HEK293 (cell line): ENCODE data around the gene SPATA33.

Experiments
- KLF16 ChIP-seq: fragments of 450-650 bp; formaldehyde crosslinking; IDR thresholded peaks from 2 replicates; pipeline ENCODE4 v1.5.1; 2017; ENCODE audit warnings: missing biosample characterization, missing genetic modification characterization
- ZBTB7A ChIP-seq: fragments of 450-650 bp; formaldehyde crosslinking; IDR thresholded peaks from 2 replicates; pipeline ENCODE4 v1.5.1; 2016; ENCODE audit warnings: low read depth, missing biosample characterization, missing genetic modification characterization
- ZNF10 ChIP-seq: fragments of 450-650 bp; formaldehyde crosslinking; IDR thresholded peaks from 2 replicates; pipeline ENCODE4 v1.5.1; 2017; ENCODE audit warnings: missing biosample characterization, missing genetic modification characterization
- ZNF155 ChIP-seq: fragments of 450-650 bp; formaldehyde crosslinking; IDR thresholded peaks from 2 replicates; pipeline ENCODE4 v1.5.1; 2016; ENCODE audit warnings: missing biosample characterization, missing genetic modification characterization
- ZNF394 ChIP-seq: fragments of 450-650 bp; formaldehyde crosslinking; IDR thresholded peaks from 2 replicates; pipeline ENCODE4 v1.5.1; 2016; ENCODE audit warnings: missing biosample characterization, missing genetic modification characterization, mild to moderate bottlenecking, moderate library complexity, borderline replicate concordance
- ZNF776 ChIP-seq: fragments of 450-650 bp; formaldehyde crosslinking; IDR thresholded peaks from 2 replicates; pipeline ENCODE4 v1.5.0; 2017; ENCODE audit warnings: missing biosample characterization, missing genetic modification characterization, borderline replicate concordance
- ZSCAN16 ChIP-seq: fragments of 450-650 bp; formaldehyde crosslinking; IDR thresholded peaks from 2 replicates; pipeline ENCODE4 v1.5.1; 2016; ENCODE audit warnings: missing biosample characterization, missing genetic modification characterization
- ZXDB ChIP-seq: fragments of 450-650 bp; formaldehyde crosslinking; IDR thresholded peaks from 2 replicates; pipeline ENCODE4 v1.5.1; 2016; ENCODE audit warnings: missing biosample characterization, missing genetic modification characterization
- TF ChIP-seq, protein P1 (sequence below): fragments of 450-650 bp; formaldehyde crosslinking; conservative IDR thresholded peaks from 2 replicates; pipeline ENCODE4 v1.5.1; 2016; ENCODE audit warnings: low read depth, missing biosample characterization, missing genetic modification characterization
- TF ChIP-seq, protein P2 (sequence below): fragments of 450-650 bp; formaldehyde crosslinking; IDR thresholded peaks from 2 replicates; pipeline ENCODE4 v1.5.1; 2016; ENCODE audit warnings: missing biosample characterization, missing genetic modification characterization
- TF ChIP-seq, protein P3 (sequence below): fragments of 450-650 bp; formaldehyde crosslinking; IDR thresholded peaks from 2 replicates; pipeline ENCODE4 v1.5.1; 2016; ENCODE audit warnings: missing biosample characterization, missing genetic modification characterization
- TF ChIP-seq, protein P4 (sequence below): fragments of 450-650 bp; formaldehyde crosslinking; IDR thresholded peaks from 2 replicates; pipeline ENCODE4 v1.5.1; 2017; ENCODE audit warnings: missing biosample characterization, missing genetic modification characterization
- TF ChIP-seq, protein P5 (sequence below): fragments of 450-650 bp; formaldehyde crosslinking; IDR thresholded peaks from 2 replicates; pipeline ENCODE4 v1.5.1; 2016; ENCODE audit warnings: missing biosample characterization, missing genetic modification characterization

DNA sequence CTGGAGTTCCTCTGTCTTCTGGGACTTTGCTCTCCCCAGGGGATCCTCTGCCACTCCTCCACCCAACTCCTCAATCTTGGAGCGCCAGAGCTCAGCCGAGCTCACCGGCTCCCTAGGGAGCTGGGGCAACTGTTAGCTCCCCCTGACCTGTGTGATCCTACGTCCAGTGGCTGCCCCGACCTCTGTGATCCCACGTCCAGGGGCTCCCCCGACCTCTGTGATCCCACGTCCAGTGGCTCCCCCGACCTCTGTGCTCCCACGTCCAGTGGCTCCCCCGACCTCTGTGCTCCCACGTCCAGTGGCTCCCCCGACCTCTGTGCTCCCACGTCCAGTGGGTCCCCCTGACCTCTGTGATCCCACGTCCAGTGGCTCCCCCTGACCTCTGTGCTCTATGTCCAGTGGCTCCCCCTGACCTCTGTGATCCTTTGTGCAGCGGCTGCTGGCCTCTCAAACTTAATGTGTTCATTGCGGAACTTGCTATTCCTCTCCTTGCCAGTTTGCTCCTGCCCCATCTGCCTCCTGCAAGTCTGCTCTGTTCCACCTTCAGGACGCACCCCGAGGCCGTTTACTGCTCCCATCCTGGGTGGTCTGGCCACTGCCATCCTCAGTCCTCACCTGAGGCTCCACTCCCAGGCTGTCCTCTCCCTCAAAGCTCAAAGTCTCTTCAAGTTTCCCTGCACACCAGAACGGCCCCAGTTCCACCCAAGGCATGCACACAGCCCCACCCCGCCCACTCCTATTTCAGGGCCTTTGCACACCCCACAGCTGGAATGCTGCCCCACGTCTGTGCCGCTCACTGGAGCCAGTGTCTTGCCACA, 60.3 kb downstream of the SPATA33 start:
- TF ChIP-seq, protein P1, sequence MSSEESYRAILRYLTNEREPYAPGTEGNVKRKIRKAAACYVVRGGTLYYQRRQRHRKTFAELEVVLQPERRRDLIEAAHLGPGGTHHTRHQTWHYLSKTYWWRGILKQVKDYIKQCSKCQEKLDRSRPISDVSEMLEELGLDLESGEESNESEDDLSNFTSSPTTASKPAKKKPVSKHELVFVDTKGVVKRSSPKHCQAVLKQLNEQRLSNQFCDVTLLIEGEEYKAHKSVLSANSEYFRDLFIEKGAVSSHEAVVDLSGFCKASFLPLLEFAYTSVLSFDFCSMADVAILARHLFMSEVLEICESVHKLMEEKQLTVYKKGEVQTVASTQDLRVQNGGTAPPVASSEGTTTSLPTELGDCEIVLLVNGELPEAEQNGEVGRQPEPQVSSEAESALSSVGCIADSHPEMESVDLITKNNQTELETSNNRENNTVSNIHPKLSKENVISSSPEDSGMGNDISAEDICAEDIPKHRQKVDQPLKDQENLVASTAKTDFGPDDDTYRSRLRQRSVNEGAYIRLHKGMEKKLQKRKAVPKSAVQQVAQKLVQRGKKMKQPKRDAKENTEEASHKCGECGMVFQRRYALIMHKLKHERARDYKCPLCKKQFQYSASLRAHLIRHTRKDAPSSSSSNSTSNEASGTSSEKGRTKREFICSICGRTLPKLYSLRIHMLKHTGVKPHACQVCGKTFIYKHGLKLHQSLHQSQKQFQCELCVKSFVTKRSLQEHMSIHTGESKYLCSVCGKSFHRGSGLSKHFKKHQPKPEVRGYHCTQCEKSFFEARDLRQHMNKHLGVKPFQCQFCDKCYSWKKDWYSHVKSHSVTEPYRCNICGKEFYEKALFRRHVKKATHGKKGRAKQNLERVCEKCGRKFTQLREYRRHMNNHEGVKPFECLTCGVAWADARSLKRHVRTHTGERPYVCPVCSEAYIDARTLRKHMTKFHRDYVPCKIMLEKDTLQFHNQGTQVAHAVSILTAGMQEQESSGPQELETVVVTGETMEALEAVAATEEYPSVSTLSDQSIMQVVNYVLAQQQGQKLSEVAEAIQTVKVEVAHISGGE, result no peak
- TF ChIP-seq ZNF394 (tag by site-specific recombination) (no peak), KLF16 (tag by site-specific recombination) (no peak), ZNF155 (tag by site-specific recombination) (no peak), ZNF776 (tag by site-specific recombination) (no peak), ZSCAN16 (tag by site-specific recombination) (no peak), ZXDB (tag by site-specific recombination) (no peak), ZBTB7A (tag by site-specific recombination) (no peak), ZNF10 (tag by site-specific recombination) (no peak)
- TF ChIP-seq, protein P2, sequence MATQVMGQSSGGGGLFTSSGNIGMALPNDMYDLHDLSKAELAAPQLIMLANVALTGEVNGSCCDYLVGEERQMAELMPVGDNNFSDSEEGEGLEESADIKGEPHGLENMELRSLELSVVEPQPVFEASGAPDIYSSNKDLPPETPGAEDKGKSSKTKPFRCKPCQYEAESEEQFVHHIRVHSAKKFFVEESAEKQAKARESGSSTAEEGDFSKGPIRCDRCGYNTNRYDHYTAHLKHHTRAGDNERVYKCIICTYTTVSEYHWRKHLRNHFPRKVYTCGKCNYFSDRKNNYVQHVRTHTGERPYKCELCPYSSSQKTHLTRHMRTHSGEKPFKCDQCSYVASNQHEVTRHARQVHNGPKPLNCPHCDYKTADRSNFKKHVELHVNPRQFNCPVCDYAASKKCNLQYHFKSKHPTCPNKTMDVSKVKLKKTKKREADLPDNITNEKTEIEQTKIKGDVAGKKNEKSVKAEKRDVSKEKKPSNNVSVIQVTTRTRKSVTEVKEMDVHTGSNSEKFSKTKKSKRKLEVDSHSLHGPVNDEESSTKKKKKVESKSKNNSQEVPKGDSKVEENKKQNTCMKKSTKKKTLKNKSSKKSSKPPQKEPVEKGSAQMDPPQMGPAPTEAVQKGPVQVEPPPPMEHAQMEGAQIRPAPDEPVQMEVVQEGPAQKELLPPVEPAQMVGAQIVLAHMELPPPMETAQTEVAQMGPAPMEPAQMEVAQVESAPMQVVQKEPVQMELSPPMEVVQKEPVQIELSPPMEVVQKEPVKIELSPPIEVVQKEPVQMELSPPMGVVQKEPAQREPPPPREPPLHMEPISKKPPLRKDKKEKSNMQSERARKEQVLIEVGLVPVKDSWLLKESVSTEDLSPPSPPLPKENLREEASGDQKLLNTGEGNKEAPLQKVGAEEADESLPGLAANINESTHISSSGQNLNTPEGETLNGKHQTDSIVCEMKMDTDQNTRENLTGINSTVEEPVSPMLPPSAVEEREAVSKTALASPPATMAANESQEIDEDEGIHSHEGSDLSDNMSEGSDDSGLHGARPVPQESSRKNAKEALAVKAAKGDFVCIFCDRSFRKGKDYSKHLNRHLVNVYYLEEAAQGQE (tag by site-specific recombination), result no peak
- TF ChIP-seq, protein P3, sequence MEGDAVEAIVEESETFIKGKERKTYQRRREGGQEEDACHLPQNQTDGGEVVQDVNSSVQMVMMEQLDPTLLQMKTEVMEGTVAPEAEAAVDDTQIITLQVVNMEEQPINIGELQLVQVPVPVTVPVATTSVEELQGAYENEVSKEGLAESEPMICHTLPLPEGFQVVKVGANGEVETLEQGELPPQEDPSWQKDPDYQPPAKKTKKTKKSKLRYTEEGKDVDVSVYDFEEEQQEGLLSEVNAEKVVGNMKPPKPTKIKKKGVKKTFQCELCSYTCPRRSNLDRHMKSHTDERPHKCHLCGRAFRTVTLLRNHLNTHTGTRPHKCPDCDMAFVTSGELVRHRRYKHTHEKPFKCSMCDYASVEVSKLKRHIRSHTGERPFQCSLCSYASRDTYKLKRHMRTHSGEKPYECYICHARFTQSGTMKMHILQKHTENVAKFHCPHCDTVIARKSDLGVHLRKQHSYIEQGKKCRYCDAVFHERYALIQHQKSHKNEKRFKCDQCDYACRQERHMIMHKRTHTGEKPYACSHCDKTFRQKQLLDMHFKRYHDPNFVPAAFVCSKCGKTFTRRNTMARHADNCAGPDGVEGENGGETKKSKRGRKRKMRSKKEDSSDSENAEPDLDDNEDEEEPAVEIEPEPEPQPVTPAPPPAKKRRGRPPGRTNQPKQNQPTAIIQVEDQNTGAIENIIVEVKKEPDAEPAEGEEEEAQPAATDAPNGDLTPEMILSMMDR (tag by site-specific recombination), result no peak
- TF ChIP-seq, protein P4, sequence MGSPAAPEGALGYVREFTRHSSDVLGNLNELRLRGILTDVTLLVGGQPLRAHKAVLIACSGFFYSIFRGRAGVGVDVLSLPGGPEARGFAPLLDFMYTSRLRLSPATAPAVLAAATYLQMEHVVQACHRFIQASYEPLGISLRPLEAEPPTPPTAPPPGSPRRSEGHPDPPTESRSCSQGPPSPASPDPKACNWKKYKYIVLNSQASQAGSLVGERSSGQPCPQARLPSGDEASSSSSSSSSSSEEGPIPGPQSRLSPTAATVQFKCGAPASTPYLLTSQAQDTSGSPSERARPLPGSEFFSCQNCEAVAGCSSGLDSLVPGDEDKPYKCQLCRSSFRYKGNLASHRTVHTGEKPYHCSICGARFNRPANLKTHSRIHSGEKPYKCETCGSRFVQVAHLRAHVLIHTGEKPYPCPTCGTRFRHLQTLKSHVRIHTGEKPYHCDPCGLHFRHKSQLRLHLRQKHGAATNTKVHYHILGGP, result no peak
- TF ChIP-seq, protein P5, sequence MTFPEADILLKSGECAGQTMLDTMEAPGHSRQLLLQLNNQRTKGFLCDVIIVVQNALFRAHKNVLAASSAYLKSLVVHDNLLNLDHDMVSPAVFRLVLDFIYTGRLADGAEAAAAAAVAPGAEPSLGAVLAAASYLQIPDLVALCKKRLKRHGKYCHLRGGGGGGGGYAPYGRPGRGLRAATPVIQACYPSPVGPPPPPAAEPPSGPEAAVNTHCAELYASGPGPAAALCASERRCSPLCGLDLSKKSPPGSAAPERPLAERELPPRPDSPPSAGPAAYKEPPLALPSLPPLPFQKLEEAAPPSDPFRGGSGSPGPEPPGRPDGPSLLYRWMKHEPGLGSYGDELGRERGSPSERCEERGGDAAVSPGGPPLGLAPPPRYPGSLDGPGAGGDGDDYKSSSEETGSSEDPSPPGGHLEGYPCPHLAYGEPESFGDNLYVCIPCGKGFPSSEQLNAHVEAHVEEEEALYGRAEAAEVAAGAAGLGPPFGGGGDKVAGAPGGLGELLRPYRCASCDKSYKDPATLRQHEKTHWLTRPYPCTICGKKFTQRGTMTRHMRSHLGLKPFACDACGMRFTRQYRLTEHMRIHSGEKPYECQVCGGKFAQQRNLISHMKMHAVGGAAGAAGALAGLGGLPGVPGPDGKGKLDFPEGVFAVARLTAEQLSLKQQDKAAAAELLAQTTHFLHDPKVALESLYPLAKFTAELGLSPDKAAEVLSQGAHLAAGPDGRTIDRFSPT (tag by site-specific recombination), result no peak
